HUES64 (cell line): Measurements from ENCODE around the gene TBC1D22A.

ENCODE experiments used
- H3K27ac ChIP-seq: 2 replicates; pipeline ENCODE4 v1.7.0; 2013; ENCODE audit warnings: low read depth, low read length, inconsistent platforms
- H3K27me3 ChIP-seq: 2 replicates; pipeline ENCODE4 v1.6.1; 2013; ENCODE audit warnings: mild to moderate bottlenecking, low read length; ENCODE audit not compliant: insufficient read depth
- H3K36me3 ChIP-seq: 2 replicates; pipeline ENCODE4 v1.6.1; 2013; ENCODE audit warnings: mild to moderate bottlenecking, low read length; ENCODE audit not compliant: insufficient read depth
- H3K4me1 ChIP-seq: 2 replicates; pipeline ENCODE4 v1.6.1; 2013; ENCODE audit warnings: mild to moderate bottlenecking, low read length, moderate library complexity; ENCODE audit not compliant: insufficient read depth
- H3K4me3 ChIP-seq: 2 replicates; pipeline ENCODE4 v1.5.1; 2013; ENCODE audit warnings: mild to moderate bottlenecking, low read length, moderate library complexity
- H3K9ac ChIP-seq: 2 replicates; pipeline ENCODE4 v1.6.1; 2013; ENCODE audit warnings: mild to moderate bottlenecking, low read depth, low read length
- H3K9me3 ChIP-seq: 2 replicates; pipeline ENCODE4 v1.6.1; 2013; ENCODE audit warnings: low read depth, low read length; ENCODE audit not compliant: insufficient read depth
- WGBS: fragments of 150-250, 120-280 bp; methylation state at CpG from one replicate; pipeline ENCODE4 v1.1.7; 2013; ENCODE audit warnings: missing lambda C conversion rate; 5-methylcytosine and 5-hydroxymethylcytosine counted together

The TBC1D22A gene

DNA sequence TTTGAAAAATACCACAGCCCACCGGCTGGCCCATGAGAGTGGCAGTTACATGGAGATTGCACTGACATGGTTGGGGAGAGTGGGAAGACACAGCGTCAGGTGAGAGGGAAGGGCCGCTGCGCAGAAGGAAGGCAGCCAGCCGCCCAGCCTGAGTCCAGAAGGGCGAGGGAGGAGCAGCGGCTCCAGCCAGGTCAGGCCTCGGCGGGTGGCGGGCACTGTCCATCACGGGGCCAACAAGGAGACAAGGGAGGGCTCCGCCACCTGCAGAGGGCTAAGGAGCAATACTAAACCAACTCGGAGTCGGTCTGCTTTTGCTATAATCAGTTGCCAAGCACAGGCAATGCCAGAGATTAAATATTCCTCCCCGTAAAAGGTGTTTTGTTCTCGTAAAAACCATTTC lies 384.5 kb downstream of the TBC1D22A start:
- Histone ChIP-seq H3K4me3 (no peak overlapping the region), H3K27me3 (no peaks in the 10 kb centered on the region), H3K9ac (no peak overlapping the region), H3K36me3 (no peaks in the 10 kb centered on the region), H3K4me1 (no peaks in the 10 kb centered on the region), H3K9me3 (no peaks in the 10 kb centered on the region), H3K27ac (no peak overlapping the region)
- WGBS, result 94% methylated on average over 16 of the region's 16 CpGs

- H3K4me1 ChIP-seq, result no peaks in the 10 kb centered on the region
- no peaks in the 10 kb centered on the region for H3K36me3 ChIP-seq
- no peak overlapping the region for H3K27ac ChIP-seq
- H3K27me3 ChIP-seq, result no peaks in the 10 kb centered on the region
- no peak overlapping the region for H3K4me3 ChIP-seq
- H3K9me3 ChIP-seq, result no peaks in the 10 kb centered on the region
- WGBS, result 94% methylated on average over 13 of the region's 13 CpGs
- no peak overlapping the region for H3K9ac ChIP-seq
Measured at GRCh38 chr22:47147572-47147971, 385.1 kb downstream of the TBC1D22A start.

DNA sequence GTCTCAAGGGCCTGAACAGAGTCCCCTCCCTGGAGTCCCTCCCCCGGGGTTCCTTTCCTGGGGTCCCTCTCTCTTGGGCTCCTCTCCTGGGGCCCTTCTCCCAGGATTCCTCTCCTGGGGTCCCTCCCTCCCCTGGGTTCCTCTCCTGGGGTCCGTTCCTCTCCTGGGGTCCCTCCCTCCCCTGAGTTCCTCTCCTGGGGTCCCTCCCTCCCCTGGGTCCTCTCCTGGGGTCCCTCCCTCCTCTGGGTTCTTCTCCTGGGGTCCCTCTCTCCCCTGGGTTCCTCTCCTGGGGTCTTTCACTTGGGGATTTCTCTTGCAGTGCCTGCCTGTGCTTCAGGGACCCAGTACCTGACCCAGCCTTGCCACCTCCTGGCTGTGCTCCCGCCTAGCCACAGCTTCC lies 386.1 kb downstream of the TBC1D22A start:
- H3K27ac ChIP-seq, result no peak overlapping the region
- 91% methylated on average over 3 of the region's 3 CpGs for WGBS
- no peaks in the 10 kb centered on the region for H3K9me3 ChIP-seq
- no peak overlapping the region for H3K9ac ChIP-seq
- no peak overlapping the region for H3K4me3 ChIP-seq
- no peaks in the 10 kb centered on the region for H3K36me3 ChIP-seq
- no peaks in the 10 kb centered on the region for H3K27me3 ChIP-seq
- H3K4me1 ChIP-seq, result no peaks in the 10 kb centered on the region

- Histone ChIP-seq H3K4me1 (no peaks in the 10 kb centered on the region), H3K4me3 (no peak overlapping the region), H3K27me3 (no peaks in the 10 kb centered on the region), H3K9ac (no peak overlapping the region), H3K9me3 (no peaks in the 10 kb centered on the region), H3K27ac (no peak overlapping the region), H3K36me3 (no peaks in the 10 kb centered on the region)
- 94% methylated on average over 31 of the region's 31 CpGs for WGBS
Measured at GRCh38 chr22:47148956-47149728, 386.7 kb downstream of the TBC1D22A start.

DNA sequence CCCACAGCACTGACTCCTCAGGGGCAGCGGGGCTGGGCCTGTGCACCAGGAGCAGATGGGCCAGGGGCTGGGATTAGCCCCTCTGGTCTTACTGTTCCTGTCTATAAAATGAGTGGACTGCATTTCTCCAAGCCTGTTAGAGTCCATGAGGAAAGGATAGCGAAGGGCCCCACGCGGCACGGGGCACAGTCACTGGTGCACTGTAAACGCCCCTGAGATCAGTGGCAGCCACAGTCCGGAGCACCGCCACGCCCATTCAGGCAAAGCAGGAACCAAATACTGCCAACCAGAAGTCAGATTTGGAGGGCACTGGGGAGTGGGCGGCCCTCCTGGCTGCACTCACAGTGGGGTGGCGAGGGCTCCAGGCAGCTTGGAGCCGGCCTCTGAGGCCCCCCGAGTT lies 387.5 kb downstream of the TBC1D22A start:
- Histone ChIP-seq H3K4me3 (no peak overlapping the region), H3K27ac (no peak overlapping the region), H3K9ac (no peak overlapping the region), H3K9me3 (no peaks in the 10 kb centered on the region), H3K27me3 (no peaks in the 10 kb centered on the region), H3K4me1 (no peaks in the 10 kb centered on the region), H3K36me3 (no peaks in the 10 kb centered on the region)
- WGBS, result 95% methylated on average over 13 of the region's 13 CpGs

- Histone ChIP-seq H3K4me3 (no peak overlapping the region), H3K9ac (no peak overlapping the region), H3K27ac (no peak overlapping the region), H3K4me1 (no peaks in the 10 kb centered on the region), H3K36me3 (no peaks in the 10 kb centered on the region), H3K27me3 (no peaks in the 10 kb centered on the region), H3K9me3 (no peaks in the 10 kb centered on the region)
- 95% methylated on average over 21 of the region's 21 CpGs for WGBS
Measured at GRCh38 chr22:47150426-47150825, 388.0 kb downstream of the TBC1D22A start.

DNA sequence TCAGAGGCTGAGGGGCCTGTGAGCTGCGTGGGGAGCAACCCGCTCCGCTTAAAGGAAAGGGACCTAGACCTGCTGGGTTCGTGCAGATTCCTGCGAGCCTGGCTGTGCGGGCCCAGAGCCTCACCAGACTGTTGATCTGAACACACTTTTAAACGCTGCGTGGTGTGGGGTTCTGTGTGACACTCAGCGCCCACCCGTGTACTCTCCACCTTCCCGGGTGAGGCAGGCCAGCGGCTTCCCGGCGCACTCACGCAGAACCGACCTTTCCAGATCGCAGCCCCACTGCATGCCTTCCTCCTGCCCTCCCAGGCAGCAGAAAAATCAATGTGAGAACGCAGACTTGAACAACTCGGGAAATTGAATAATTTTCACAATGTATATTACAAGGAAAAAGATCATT lies 388.6 kb downstream of the TBC1D22A start:
- no peak overlapping the region for H3K9ac ChIP-seq
- H3K27me3 ChIP-seq, result no peaks in the 10 kb centered on the region
- 96% methylated on average over 17 of the region's 19 CpGs for WGBS
- no peaks in the 10 kb centered on the region for H3K4me1 ChIP-seq
- no peak overlapping the region for H3K4me3 ChIP-seq
- H3K36me3 ChIP-seq, result no peaks in the 10 kb centered on the region
- H3K9me3 ChIP-seq, result no peaks in the 10 kb centered on the region
- H3K27ac ChIP-seq, result no peak overlapping the region

DNA sequence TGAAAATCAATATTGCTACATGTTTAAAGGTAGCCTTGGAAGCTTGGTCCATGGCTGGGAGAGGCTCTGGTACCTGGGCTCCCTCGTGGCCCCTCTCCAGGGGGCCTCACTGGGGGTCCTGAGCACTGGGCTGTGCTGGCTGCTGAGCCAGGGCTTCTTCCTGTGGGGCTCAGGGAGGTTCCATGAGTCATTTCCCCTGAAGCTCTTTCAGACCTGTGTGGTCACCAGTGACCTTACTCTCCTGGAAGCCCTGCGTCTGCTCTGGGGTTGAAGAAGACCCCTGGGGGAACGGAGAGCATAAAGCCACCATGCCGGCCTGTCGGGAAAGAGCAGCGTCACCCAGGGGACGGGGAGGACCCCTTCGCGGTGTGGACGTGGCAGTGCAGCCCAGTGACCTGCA lies 389.0 kb downstream of the TBC1D22A start:
- Histone ChIP-seq H3K9me3 (no peaks in the 10 kb centered on the region), H3K27ac (no peak overlapping the region), H3K27me3 (no peaks in the 10 kb centered on the region), H3K4me1 (no peaks in the 10 kb centered on the region), H3K4me3 (no peak overlapping the region), H3K9ac (no peak overlapping the region), H3K36me3 (no peaks in the 10 kb centered on the region)
- WGBS, result 89% methylated on average over 10 of the region's 10 CpGs

GRCh38 chr22:47152236-47152635 lies 389.8 kb downstream of the TBC1D22A start:
- 95% methylated on average over 17 of the region's 17 CpGs for WGBS
- H3K4me3 ChIP-seq, result no peak overlapping the region
- no peak overlapping the region for H3K27ac ChIP-seq
- no peak overlapping the region for H3K9ac ChIP-seq
- no peaks in the 10 kb centered on the region for H3K36me3 ChIP-seq
- H3K4me1 ChIP-seq, result no peaks in the 10 kb centered on the region
- no peaks in the 10 kb centered on the region for H3K9me3 ChIP-seq
- no peaks in the 10 kb centered on the region for H3K27me3 ChIP-seq

- Histone ChIP-seq H3K27ac (no peak overlapping the region), H3K27me3 (no peaks in the 10 kb centered on the region), H3K36me3 (no peaks in the 10 kb centered on the region), H3K4me1 (no peaks in the 10 kb centered on the region), H3K9ac (no peak overlapping the region), H3K9me3 (no peaks in the 10 kb centered on the region), H3K4me3 (no peak overlapping the region)
- WGBS, result 71% methylated on average over 6 of the region's 6 CpGs
Measured at GRCh38 chr22:47152938-47153337, 390.5 kb downstream of the TBC1D22A start.

- WGBS, result 92% methylated on average over 23 of the region's 23 CpGs
- H3K9ac ChIP-seq, result no peak overlapping the region
- no peak overlapping the region for H3K4me3 ChIP-seq
- no peaks in the 10 kb centered on the region for H3K4me1 ChIP-seq
- no peaks in the 10 kb centered on the region for H3K36me3 ChIP-seq
- no peak overlapping the region for H3K27ac ChIP-seq
- no peaks in the 10 kb centered on the region for H3K27me3 ChIP-seq
- no peaks in the 10 kb centered on the region for H3K9me3 ChIP-seq
Measured at GRCh38 chr22:47153854-47154525, 391.5 kb downstream of the TBC1D22A start.
